Sigmoid colon (tissue), 4 donors: ENCODE results near the gene ARHGAP40.

Source experiments
- EP300 ChIP-seq, 4 donors: sonication (generic); formaldehyde crosslinking; IDR thresholded peaks; one replicate each; pipeline ENCODE4 v1.6.1; 2017; ENCODE audit warnings: antibody characterized with exemption in 4 of 4
- POLR2A ChIP-seq, 2 donors: fragments of 450-650 bp; IDR thresholded peaks; one replicate each; pipeline ENCODE4 v1.6.1; 2016; ENCODE audit warnings: antibody characterized with exemption in 2 of 2, mild to moderate bottlenecking in 2 of 2, moderate library complexity in 2 of 2
- TF ChIP-seq, protein P1 (sequence below), 4 experiments: fragments of 450-650 bp in 3 of 4; fragments of 200-600 bp in 1 of 4; IDR thresholded peaks; one replicate each; pipeline ENCODE4 v1.5.1; 2016 to 2019; ENCODE audit warnings: antibody characterized with exemption in 4 of 4, mild to moderate bottlenecking in 3 of 4, moderate library complexity in 2 of 4

DNA sequence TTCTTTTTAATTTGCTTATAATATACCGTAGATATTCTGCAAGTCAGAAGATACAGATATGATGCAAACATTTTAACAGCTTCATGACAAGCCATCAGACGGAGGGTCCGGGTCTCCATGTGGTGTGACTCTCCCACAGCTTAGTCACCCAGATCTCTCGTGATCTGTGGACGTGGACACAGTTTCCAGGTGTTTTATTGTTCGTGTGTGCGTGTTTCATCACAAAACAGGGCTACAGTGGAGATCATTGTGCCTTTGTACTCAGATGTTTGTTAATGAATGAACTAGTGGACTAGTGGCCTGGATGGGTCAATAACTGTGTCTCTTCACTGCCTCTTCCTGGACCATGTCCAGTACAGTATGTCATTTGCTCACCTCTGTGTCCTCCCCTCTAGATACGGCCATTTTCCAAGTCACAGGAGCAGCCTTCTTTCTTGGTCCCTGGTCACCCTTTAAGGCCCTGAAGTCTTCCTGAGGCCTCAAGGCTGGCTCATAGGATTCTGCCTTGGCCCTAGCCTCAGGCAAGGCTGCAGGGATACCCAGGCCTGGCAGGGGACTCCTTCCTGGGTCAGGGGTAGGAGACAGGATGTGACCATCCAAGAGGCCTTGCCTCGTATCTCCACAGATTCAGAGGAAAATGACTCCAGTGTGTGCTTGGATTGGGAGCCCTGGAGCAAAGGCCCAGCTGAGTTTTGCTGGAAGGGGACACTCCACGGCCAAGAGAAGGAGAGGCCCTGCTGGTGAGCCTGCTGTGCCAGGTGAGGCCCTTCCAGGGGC is 16.0 kb upstream of the ARHGAP40 start:
- TF ChIP-seq, protein P1, sequence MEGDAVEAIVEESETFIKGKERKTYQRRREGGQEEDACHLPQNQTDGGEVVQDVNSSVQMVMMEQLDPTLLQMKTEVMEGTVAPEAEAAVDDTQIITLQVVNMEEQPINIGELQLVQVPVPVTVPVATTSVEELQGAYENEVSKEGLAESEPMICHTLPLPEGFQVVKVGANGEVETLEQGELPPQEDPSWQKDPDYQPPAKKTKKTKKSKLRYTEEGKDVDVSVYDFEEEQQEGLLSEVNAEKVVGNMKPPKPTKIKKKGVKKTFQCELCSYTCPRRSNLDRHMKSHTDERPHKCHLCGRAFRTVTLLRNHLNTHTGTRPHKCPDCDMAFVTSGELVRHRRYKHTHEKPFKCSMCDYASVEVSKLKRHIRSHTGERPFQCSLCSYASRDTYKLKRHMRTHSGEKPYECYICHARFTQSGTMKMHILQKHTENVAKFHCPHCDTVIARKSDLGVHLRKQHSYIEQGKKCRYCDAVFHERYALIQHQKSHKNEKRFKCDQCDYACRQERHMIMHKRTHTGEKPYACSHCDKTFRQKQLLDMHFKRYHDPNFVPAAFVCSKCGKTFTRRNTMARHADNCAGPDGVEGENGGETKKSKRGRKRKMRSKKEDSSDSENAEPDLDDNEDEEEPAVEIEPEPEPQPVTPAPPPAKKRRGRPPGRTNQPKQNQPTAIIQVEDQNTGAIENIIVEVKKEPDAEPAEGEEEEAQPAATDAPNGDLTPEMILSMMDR (IDR thresholded peaks at IDR 0.05): no peak
- TF ChIP-seq POLR2A (IDR thresholded peaks at IDR 0.05) (no peak), EP300 (IDR thresholded peaks at IDR 0.05) (no peak)
